HT1080 (cell line): ENCODE results near the gene SLC18B1. TPM values are rescaled to one million over a fixed set of nuclear protein-coding genes. Genes with fewer than 3 reads are reported as not detected.
"Not testable (repeated sequence)": the region's sequence is repeated elsewhere in the genome, so short reads cannot be mapped to it uniquely, and the experiment has no call there.

Experiments used
- DNase-seq: peaks from one replicate; pipeline ENCODE4 v3.0.0-alpha.2; 2015; ENCODE audit warnings: low read depth
- total RNA-seq: library from RNA; depleted of rRNA; stranded (reverse); fragments of >200 nt; shearing (Covaris generic); gene quantifications from 2 replicates; pipeline ENCODE4 v1.2.3, GENCODE V29; 2014

SLC18B1 gene
- total RNA-seq, 1 experiment from 2014 or later, result 4.5 TPM

DNA sequence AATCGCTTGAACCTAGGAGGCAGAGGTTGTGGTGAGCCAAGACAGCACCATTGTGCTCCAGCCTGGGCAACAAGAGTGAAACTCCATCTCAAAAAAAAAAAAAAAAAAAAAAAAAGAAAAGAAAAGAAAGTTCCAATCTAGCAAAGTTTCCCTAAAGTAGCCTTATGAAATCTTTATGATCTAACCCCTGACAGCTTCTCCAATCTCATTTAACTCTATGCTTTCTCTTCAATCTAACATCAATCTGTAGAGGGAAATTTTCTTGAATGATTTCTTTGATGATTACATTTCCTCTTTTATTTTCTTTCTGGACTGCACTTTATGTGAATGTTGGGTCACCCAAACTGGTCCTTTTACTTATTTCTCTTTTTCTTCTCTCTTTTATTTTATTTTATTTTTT lies 2.2 kb upstream of the SLC18B1 start:
- DNase-seq, result no peak

DNA sequence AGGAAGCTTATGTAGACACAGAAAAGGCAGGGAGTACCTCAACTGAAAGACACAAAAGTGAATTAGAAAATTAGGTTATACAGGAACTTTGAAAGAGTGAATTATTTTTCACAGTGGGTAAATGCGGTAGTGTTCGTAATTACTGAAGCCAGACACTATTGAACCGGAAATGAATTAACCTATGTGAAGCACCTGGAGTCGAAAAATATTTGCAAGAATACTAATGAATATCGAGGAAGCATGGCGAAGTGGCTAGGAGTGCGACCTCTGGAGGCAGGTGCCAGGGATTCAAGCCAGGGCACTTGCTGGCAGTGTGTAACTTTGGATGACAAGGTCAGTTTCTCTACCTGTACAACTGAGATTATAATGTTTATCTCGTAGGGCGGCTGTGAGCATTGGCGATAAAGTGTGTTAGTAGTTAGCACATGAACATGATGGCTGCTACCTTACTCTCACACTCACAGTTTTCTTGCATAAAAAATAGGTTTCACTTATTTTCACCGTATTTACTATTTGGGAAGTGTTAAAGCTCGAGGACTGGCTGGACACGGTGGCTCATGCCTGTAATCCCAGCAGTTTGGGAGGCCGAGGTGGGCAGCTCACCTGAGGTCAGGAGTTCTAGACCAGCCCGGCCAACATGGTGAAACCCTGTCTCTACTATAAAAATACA lies 567 bp upstream of the SLC18B1 start:
- DNase-seq, result peak; percentile 51

- no peak for DNase-seq
These were observed 3.0 kb downstream of the SLC18B1 start for GRCh38 chr6:132795461-132795860.

DNA sequence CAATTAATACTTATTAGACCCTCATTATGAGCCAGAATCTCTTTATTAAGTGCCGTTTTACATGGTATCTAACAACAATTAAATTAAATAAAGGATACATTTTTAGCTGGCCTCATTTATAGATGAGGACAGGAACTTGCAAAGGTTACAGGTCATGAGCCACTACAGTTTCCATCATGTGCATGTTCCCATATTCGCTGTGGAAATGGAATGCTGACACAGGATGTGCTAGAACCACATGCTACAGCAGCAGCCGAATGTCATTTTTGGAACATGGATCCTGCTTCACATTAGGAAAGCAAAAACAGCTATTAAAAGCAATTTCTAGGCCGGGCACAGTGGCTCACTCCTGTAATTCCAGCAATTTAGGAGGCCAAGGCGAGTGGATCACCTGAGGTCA lies 5.9 kb downstream of the SLC18B1 start:
- no peak for DNase-seq

DNA sequence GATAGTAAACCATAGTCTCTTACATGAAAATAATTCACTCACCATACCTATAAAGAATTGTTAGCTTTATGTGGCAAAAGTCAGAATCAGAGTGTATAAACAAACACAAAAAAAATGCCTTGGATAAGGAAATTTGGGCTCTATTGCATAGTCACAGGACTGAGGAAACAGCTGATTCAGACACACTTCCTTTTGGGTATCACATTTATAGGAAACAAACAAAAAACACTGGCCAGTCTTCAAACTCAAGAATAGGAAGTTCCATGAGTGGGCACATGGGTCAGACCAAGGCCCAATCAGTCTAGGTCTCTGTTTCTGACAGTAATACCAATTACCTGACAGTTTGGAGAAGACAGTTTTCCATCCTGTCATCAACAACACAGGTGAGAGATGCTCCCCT lies 8.0 kb downstream of the SLC18B1 start:
- DNase-seq, result no peak

DNA sequence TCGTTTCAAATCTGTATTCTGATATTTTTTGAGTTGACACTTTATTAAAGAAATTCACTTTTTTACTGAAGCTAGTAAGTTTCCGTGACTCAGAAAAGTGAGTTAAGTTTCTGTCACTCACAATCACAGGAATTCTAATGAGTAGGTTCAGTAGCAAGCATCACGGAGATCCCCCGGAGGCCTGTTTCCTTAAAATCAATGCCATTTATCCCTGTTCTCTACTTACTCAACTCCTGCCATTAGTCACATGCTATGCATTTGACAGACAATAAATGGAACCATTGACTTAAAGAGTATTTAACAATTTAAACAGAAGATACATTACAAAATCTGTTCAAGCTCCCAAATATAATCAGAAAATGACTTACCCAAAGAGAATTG lies 9.1 kb downstream of the SLC18B1 start:
- DNase-seq, result no peak

GRCh38 chr6:132788658-132789395 lies 9.6 kb downstream of the SLC18B1 start:
- no peak for DNase-seq

GRCh38 chr6:132785936-132786335 lies 12.5 kb downstream of the SLC18B1 start:
- no peak for DNase-seq

DNA sequence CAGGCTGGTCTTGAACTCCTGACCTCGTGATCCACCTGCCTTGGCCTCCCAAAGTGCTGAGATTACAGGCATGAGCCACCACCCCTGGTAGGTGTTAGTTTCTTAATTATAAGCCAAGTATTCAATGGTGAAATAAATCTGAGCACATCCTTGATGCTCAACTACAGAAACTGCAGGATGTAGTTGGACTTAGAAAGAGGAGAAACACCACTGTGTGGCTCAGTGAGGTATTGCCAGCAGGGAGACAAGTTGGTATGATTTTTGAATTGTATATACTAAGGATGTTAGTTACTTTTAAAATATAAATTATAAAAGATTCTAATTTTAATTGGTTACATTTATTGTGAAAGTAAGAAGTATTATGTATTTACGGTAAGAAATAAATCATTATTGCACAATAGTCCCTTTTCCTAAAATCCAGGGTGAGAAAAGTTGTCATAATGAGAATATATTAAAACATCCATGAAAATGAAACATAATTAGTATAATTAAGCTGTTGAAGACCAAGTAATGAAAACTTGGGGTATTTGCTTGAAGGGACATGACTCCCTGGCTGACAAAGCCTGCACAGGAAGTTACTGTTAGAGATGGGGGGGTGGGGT lies 17.6 kb downstream of the SLC18B1 start:
- no peak for DNase-seq

- not testable (repeated sequence) for DNase-seq
These were observed 20.6 kb downstream of the SLC18B1 start for GRCh38 chr6:132777881-132778280.

DNA sequence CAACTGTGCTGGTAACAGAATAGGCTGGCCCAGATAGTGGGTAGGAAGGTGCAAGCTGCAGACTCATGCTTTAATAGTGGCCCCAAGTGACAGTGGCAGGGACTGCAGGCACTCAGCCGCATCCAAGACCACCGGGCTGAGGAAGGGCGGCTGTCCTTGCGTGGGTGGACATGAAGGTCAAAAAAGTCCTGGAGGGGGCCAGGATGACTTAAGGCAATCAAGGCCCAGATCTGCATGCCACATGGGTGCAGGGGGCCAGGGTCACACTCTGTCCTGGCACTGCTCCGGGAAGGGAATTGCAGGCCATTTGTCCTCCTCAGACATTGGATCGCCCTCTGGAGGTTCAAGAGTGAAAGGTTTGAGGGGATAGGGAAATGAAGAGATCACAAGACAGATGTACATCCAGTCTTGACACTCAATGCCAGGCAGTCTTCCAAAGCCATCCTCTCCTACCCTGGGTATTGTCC lies 30.4 kb downstream of the SLC18B1 start:
- DNase-seq, result peak; percentile 49

DNA sequence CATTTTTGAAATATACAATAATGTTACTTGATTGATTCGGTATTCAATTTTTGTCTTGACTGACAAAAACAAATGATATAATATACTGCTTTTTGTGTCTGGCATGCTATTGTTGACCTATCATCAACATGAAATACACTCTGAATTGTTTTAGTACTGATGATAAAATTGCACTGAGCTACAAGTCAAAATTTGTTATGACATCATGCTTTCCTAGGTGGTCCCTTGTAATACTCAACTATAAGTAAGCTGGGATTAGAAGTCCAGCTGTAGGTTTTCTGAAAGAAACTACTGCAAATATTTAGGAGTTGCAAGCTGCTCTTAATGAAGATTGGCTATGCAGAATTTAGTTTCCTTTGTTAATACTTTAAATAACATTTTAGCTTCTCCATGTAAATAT lies 32.9 kb downstream of the SLC18B1 start:
- DNase-seq, result no peak

DNA sequence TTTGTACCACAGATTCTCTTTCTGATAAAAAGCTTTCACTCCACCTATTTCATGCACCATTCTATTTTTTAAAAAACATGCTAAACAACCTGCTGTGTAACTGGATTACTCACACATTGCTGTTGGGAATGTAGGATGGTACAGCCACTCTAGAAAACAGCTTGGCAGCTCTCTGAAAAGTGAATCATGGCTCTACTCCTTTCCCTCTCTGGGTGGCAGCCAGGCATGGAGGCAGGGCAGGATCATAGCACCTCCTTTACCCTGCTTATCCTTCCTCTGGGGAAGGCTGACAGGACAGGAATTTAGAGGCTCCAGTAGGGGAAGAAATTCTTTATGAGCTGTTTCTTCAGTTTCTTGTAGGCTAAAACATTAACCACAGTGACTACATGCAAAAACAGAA lies 34.1 kb downstream of the SLC18B1 start:
- peak; percentile 92 for DNase-seq

DNA sequence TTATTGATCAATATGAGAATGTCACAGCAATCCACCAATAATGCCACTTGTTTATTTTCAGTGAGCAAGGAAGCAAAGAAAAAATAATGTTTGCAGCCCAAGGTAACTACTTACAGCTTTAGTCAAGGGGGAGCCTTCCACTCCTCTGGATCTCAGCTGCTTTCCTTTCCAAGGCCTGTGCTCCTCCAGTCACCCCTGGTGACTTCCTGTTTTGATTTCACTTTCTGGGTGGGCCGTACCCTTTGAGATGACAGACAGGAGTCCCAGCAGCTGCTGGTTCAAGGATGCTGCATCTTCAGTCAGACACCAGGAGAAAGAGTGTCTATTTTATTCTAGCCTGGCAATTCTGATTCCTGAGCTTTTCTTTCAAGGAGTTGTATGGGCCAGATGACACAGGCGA lies 35.2 kb downstream of the SLC18B1 start:
- peak; percentile 22 for DNase-seq

DNA sequence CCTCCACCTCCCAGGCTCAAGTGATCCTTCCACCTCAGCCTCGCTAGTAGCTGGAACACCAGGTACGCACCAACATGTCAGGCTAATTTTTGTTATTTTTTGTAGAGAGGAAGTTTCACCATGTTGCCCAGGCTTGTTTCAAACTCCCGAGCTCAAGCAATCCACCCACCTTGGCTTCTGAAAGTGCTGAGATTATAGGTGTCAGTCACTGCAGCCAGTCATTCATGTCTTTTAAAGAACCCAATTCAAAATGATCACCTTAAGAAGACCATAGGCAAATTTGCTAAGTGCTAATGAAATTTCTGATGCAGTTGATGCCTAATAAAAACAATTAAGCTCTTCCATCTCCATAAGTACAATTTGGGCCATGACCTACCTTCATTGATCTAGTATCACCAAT lies 38.2 kb downstream of the SLC18B1 start:
- no peak for DNase-seq

- no peak for DNase-seq
These were observed 39.7 kb downstream of the SLC18B1 start for GRCh38 chr6:132758689-132759088.

- no peak for DNase-seq
These were observed 46.2 kb downstream of the SLC18B1 start for GRCh38 chr6:132752255-132752654.

GRCh38 chr6:132751828-132752227 lies 46.6 kb downstream of the SLC18B1 start:
- no peak for DNase-seq

- no peak for DNase-seq
These were observed 47.1 kb downstream of the SLC18B1 start for GRCh38 chr6:132751306-132751705.

- no peak for DNase-seq
These were observed 47.8 kb downstream of the SLC18B1 start for GRCh38 chr6:132750455-132751248.

GRCh38 chr6:132749111-132749510 lies 49.3 kb downstream of the SLC18B1 start:
- peak; percentile 15 for DNase-seq

GRCh38 chr6:132748446-132748845 lies 50.0 kb downstream of the SLC18B1 start:
- no peak for DNase-seq
